HG02610 (cell line): ENCODE results near the gene TBX2.
A peak's percentile ranks its signal among the peaks of the same experiment; 100 is the strongest.

Source experiments
- ATAC-seq: cut with Tn5 transposase; IDR thresholded peaks from one replicate; pipeline ENCODE4 v1.9.1; 2021; ENCODE audit warnings: mild to moderate bottlenecking, moderate library complexity; ENCODE audit not compliant: unreplicated experiment

Gene TBX2

GRCh38 chr17:61412143-61412859 lies 12.7 kb downstream of the TBX2 start:
- peak; percentile 66 for ATAC-seq

- ATAC-seq, result no peak
Measured at GRCh38 chr17:61412860-61413660, 13.4 kb downstream of the TBX2 start.

- ATAC-seq, result no peak
Measured at GRCh38 chr17:61413661-61414126, 14.1 kb downstream of the TBX2 start.

- ATAC-seq, result no peak
Measured at GRCh38 chr17:61414141-61414935, 14.7 kb downstream of the TBX2 start.

GRCh38 chr17:61414936-61415251 lies 15.3 kb downstream of the TBX2 start:
- ATAC-seq, result no peak

- no peak for ATAC-seq
Measured at GRCh38 chr17:61415374-61416210, 15.9 kb downstream of the TBX2 start.

GRCh38 chr17:61416211-61416539 lies 16.5 kb downstream of the TBX2 start:
- no peak for ATAC-seq

- ATAC-seq, result no peak
Measured at GRCh38 chr17:61416540-61417363, 17.1 kb downstream of the TBX2 start.

- ATAC-seq, result no peak
Measured at GRCh38 chr17:61418449-61418848, 18.8 kb downstream of the TBX2 start.

GRCh38 chr17:61419496-61420046 lies 19.9 kb downstream of the TBX2 start:
- no peak for ATAC-seq

- no peak for ATAC-seq
Measured at GRCh38 chr17:61420052-61420451, 20.4 kb downstream of the TBX2 start.

GRCh38 chr17:61420745-61421398 lies 21.2 kb downstream of the TBX2 start:
- no peak for ATAC-seq

GRCh38 chr17:61421460-61421859 lies 21.8 kb downstream of the TBX2 start:
- no peak for ATAC-seq

- ATAC-seq, result no peak
Measured at GRCh38 chr17:61422116-61422799, 22.6 kb downstream of the TBX2 start.

- ATAC-seq, result no peak
Measured at GRCh38 chr17:61422869-61423268, 23.2 kb downstream of the TBX2 start.

GRCh38 chr17:61423967-61424649 lies 24.5 kb downstream of the TBX2 start:
- ATAC-seq, result no peak

GRCh38 chr17:61425682-61426481 lies 26.2 kb downstream of the TBX2 start:
- ATAC-seq, result no peak
